Stimulated activated CD8-positive, alpha-beta memory T cell treated with anti-CD3 and anti-CD28 coated beads, Interleukin-12 subunit alpha, Interleukin-12 subunit beta, amount 100 ng/mL, for 1 hour (primary cell): ENCODE measurements around the gene CNRIP1.
"Not testable (repeated sequence)": the region's sequence is repeated elsewhere in the genome, so short reads cannot be mapped to it uniquely, and the experiment has no call there.

Experiments used
- DNase-seq: peaks from one replicate; pipeline ENCODE4 v3.0.0-alpha.2; 2020; ENCODE audit warnings: low read depth

The CNRIP1 gene, protein sequence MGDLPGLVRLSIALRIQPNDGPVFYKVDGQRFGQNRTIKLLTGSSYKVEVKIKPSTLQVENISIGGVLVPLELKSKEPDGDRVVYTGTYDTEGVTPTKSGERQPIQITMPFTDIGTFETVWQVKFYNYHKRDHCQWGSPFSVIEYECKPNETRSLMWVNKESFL

DNA sequence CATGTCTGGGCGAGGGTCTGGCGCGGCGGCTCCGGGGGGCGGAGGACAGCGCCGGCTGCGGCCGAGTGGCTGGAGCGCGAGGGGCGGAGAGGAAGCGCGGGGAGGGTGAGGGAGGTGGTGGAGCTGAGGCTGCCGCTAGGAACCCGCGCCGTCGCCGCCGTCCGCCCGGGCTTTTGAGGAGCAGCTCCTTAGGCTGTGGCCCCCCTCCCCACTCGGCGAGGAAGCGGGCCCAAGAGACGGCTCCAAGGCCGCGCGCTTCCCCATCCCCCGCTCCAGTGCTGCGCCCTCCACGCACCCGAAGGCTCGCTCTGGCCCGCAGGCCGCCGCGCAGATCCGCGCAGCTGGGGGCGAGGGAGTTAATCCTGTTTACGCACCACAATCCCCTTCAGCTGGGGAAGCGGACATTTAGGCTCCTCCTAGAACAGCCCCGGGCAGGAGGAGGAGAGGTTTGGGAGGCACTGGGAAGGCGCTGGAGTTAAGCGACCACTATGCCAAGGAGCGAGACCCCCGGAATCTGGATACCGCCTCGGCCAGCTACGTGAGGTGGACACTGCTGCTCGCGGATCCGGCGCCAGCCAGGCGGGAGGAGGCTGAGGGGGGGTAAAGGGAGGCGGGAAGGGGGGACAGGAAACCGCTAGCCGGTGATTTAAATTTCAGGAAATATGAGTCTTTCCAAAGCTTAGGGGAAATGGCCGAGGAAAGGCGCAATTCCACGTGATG, at the start of gene CNRIP1:
TSS of gene CNRIP1 (minus strand) at position 552 of the 720 bp plus-strand sequence. CDS start at position 3, 549 bp downstream.
- no peak for DNase-seq

DNA sequence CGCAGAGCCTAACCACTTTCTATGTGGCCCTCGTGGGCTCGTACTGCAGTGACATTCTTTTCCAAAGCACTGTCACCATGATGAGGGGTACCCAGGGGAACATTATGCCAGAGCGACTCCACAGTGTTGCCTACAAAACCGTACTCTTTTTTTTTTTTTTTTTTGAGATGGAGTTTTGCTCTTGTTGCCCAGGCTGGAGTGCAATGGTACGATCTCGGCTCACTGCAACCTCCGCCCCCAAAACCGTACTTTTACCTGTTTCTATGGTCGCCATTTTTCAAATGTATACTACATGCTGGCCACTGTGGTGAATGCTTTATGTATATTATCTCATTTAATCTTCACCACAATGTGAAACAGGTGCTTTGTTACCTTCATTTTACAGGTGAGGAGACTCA, 49.6 kb upstream of the CNRIP1 start:
- no peak for DNase-seq

DNA sequence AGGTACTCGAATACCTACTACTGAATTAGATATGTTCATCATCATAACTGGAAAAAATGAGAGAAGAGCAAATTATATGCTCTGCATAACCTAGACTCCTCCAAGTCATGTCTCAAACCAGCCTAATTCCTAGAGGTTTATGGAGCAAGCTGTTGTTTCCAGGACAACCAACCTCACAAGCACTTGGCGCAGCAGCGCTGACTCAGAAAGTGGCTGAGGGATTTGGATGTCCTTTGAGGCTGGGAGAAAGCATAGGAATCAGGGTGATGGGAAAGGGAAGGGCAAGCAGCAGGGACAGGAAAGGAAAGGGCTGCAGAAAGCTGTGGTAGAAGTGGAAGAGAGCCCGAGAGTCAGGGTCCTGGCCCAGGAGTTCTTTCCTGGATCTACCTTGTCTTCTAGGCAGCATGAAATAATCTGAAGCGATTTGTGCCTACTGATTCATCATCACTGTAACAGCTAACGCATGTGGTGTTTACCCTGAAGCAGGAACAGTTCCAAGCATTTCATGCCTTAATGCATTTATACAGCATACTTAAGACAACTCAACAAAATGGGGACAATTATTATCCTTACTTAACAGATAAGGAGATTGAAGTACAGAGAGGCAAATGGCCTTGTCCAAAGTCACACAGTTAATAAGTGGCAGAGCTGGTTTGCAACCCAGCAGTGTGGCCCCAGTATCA, 49.0 kb upstream of the CNRIP1 start:
- DNase-seq = no peak

DNA sequence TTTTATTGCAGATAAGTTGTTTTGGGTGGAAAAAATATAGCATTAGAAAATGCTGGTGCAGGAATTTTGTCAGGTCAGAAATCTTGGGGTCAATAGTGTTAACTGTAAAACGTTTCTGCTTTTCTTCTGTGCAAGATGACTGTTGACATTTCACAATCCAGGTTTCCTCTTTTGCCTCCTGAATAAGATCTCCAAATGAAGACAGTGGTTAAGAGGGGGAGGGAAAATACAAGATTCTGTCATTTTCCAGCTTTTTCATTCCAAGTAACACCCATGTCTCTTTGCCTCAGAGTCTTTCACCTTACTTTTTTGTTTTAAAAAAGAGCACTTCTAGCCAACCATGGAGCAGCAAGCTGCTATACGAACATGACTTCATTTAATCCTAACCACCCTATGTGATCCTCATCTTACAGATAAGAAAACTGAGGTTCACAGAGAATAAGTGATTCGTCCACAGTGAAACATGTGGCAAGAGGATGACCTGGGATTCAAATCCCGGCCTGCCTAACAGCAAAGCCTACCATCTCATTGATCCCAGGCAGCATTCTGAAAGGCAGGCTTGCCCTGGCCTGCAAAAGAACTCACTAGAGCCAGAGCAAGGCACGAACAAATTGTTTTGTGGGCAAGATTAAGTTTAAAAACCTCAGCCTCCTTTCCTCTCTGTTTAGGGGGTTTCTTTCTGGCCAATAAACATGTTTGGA, 48.4 kb upstream of the CNRIP1 start:
- DNase-seq = no peak

DNA sequence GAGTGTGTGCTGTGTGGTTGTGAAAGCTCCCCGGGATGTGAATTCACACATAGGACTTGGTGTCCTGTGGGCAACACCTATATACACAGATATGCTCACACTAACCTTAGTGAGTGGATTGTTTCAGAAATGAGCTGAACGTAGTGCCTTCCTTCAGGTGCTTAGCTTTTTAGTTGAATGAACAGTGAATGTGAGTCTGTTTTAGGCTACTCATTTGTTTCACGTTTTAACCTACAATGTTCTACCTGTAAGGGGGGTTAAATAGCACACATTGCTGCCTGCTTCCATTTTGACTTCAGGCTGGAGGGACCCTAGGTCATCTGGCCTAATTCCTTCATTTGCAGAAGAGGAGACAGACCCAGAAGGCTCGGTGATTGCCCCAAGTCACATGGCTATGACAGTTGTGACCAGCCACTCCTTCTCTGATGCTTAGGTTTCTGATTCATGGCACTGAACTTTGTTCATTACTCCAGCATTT, 46.4 kb upstream of the CNRIP1 start:
- no peak for DNase-seq

DNA sequence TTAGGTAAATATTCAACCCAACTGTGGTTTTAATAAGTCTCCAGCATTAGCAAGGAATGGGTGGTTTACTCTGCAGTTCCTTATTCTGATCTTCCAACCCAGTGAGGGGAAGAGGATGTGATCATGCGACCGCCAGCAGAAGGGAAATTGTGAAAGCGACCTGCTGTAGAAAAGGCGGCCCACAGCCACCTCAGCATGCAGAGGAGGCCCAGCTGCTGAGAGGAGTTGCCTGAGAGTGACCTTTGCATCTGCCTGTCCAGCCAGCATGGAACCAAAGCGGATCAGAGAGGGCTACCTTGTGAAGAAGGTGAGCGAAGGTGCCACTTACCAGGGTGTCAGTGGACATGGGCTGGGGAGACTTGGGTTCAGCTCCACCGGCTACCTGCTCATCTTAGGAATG, 45.3 kb upstream of the CNRIP1 start, which contains the start of gene PLEK:
TSS of gene PLEK (plus strand) at position 196 of the 400 bp plus-strand sequence. CDS start at position 266, 70 bp downstream.
- DNase-seq = no peak

DNA sequence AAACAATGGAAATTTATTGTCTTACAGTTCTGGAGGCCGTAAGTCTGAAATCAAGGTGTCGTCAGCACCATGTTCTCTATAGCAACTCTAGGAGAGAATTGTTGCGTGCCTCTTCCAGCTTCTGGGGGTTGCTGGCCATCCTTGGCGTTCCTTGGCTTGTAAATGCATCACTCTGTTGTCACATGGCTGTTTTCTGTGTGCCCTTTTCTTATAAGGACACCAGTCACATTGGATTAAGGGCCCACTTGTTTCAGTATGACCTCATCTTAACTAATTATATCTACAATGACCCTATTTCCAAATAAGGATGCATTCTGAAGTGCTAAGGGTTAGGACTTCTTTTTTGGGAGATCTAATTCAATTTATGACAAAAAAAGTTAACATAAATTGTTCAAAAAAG, 44.0 kb upstream of the CNRIP1 start:
- DNase-seq = no peak

DNA sequence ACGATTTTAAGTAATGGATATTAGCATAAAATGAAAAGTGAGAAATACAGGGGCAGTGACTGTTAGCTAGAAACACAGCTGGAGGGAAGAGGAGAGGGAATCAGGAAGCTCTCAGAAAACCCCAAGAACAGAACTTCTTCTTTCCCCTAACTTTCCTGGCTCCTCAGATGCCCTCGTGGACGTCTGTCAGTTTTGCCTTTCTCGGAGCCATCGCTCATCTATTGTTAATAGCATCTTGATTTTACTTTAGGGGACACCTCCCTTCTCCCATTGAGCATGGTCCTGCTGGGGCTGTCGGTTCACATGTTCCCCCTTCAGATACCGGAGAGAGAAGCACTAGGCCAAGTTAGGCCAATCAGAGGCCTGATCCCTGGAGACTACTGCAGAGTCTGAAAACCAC, 43.0 kb upstream of the CNRIP1 start:
- DNase-seq = no peak

DNA sequence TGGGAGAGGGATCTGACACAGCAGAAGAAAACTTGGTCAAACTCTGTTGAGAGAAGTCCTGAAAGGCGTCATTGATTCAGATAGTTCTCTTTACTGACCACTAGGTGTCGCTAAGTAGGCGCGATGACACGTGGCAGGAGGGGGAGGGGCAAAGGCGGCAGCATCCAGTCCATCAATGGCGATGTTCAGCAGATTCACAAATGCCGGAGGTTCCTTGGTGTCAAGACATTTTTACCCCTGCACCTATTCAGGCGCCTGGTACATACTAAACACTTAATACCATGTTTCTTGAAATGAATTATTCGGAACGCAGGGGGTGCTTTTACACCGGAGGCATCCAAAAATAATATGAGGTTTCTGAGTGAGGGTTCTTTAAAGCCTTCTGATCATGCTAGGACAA, 42.3 kb upstream of the CNRIP1 start:
- peak; percentile 71 for DNase-seq

DNA sequence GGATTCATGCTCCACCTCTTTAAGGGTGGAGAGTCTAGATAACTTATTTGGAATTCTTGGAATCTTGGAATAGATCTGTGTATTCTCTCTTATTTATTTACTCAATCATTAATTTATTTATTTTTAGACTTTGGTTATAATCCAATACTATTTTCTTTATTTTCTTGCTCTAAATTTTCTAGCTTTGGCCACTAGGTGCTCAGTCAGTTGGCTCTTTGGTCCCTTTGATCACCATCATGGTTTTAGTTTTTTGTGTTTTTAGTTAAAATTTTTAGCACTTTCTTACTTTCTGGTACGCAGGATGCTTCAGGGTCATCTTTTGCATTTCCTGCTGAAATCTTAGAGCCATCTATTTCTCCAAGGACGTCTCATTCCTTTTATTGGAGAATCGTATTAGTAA, 40.1 kb upstream of the CNRIP1 start:
- DNase-seq = no peak

DNA sequence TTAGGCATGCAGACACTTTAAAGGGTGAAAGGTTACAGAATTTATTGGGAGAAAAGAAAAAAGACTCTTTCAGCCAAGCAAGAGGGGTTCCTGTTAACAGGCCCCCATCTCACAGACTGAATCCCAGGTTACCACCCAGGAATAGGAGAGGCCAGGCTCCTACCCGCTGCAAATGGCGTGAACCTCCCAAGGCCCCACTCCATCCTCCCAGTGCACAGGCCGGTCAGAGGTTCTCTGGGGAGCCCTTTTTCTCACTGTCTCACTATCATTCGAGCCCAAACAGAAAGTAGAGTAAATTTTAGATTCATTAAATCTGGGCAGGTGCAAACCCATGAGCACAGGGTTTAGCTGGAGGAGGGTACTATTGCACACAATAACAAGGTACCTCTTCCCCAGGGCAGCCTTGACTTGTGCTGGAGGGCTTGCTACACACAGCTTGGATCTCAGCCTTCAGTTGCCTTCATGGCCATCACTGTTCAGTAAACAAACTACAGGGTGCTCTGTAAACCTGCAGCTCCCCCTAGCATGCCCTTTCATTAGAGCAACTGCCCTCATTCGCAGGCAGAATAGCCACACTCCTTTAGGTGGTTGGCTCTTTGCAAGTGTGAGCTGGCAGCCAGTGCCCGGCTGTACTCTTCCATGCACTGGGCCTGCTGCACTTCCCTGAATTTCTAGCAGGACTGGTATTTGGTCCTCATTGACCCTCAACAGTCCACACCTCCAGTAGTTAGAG, 38.0 kb upstream of the CNRIP1 start:
- no peak for DNase-seq

DNA sequence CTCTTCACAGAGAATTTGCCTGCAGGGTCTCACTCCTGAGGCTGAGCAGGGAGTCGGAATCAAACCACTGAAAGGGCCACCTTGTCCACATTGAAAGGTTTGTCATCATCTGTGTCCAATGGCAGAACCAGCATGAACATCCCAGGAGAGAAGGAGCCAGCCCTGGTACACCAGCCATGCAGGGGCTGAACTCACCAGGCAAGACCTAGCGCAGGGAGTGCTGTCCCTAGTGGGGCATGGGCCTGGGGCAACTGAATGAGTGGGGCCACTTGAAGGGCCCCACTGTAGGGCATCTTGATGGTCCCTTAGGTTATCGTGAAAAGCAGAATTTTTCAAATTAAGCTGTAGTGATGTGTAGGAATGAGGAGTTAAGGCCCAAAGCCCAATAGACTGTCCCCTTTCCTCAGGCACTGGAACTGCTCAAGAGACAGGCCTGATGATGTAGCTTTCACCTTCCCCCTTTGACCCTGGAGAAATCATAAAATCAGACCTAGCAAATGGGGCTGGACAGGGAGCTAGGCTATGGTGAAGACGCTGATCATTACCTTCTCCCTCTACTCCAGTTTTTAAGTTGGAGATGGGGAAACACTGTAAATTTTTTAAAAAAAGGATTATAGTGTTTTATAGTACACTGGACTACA, 37.0 kb upstream of the CNRIP1 start:
- DNase-seq = no peak

DNA sequence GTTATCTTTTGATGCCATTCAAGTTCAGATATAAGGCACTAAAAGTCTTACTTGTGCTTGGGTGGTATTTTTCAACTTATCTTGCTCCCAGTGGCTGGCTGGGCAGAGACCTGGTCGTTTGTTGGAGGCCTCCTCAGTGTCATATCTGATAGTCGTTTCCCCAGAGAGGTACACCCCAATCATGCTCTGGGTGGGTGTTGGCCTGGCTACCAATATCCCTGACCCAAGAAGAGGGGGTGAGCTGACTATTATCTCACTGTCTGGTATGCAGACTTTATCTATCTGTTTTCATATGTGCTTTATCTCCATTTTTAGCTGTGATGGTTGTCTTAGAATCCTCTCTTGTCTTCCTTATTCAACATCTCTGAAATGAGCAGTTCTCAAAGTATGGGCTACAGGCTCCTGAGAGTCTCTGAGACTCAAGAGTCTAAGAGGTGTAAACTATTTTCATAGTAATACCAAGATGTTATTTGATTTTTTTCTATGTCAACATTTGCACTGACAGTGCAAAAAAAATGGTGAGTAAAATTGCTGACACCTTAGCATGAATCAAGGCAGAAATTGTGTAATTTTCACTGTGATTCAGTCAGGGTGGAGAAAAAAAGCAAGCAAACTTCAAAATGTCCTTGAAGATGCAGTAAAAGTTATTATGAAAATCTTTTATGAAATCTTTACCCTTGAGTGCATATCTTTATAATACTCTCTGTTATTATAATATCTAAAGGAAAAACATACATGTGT, 33.1 kb upstream of the CNRIP1 start:
- DNase-seq = no peak

DNA sequence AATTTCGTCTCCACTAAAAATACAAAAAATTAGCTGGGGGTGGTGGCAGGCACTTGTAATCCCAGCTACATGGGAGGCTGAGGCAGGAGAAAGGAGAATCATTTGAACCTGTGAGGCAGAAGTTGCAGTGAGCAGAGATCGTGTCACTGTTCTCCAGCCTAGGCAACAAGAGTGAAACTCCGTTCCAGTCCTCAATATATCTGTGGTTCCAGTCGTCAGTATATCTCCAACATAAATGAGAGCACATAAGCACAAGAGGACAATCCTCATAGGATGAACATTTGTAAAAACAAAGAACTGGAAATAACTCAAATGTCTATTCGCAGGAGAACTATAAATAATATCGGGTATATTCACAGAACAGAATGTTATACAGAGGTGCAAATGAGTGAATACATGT, 32.2 kb upstream of the CNRIP1 start:
- DNase-seq = no peak

DNA sequence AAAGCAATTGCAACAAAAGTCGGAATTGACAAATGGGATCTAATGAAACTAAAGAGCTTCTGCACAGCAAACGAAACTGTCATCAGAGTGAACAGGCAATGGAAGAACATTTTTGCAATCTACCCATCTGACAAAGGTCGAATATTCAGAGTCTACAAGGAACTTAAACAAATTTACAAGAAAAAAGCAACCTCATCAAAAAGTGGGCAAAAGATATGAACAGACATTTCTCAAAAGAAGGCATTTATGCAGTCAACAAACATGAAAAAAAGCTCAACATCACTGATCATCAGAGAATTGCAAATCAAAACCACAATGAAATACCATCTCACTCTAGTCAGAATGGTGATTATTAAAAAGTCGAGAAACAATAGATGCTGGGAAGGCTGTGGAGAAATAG, 29.3 kb upstream of the CNRIP1 start:
- DNase-seq = not testable (repeated sequence)

DNA sequence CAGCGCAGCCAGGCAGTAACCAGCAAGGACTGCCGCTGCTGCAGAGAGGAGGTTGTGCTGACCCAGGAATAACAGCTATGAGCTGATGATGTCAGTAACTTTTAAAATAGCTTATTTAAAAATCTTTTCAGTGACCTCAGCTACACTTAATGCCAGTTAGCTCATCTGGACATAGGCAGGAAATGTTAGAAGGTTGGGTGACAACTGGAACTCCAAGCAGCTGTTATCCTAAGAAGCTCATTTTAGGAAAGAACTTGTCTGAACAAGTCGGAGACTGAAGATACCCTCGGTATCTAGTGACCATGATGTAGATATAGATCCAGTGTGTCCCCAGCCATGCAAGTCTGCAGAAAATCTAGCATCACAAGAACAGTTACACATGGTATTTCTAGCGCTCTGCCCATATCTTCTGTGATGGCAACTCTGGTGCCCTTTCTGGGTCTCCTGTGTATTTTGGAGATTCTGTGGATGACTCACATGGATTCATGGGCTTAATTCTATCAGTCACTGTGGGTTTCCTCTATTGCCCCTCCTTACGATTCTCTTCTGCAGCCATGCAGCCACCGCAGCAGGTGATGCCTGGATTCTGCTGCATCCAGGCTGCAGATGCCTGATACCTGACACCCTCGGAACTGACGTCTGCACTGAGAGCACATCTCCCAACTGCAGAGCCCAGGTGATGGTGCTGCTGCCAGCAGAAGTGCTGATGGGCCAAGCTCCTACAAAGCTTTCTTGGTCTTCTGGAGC, 25.6 kb upstream of the CNRIP1 start:
- no peak for DNase-seq

DNA sequence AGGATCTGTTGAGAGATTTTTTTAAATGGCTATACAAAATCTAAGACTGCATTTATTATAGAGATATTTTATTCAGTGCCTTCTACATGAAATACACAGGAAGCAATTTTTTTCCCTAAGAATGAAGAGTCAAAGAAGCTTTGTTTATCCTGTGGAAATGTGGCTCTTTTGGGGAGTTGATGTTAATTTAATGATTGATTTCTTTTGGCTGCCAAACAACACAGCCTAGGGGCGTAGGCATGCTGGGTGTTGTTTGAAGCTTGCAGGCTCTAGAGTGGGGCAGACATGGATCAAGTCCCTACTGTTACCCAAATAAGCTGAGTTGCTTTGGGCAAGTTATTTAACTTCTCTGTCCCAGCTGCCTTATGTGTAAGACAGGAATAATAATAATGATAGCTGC, 24.3 kb upstream of the CNRIP1 start:
- DNase-seq = no peak

DNA sequence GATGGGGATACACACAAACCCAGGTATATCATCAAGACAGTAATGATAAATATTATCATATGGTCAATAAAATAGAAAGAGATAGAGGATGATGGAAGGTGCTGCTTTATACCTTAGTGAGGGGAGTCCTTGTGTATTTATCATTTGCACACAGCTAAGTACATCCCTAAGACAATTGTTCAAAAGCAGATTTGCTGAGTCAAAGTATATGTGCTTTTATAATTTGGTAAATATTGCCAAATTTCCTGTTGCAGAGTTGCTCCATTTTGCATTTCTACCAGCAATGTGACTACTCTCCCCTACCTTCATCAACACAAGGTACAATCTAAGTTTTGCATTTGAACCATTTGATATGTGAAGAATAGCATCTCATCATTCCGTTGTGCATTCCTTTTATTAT, 22.7 kb upstream of the CNRIP1 start:
- no peak for DNase-seq

DNA sequence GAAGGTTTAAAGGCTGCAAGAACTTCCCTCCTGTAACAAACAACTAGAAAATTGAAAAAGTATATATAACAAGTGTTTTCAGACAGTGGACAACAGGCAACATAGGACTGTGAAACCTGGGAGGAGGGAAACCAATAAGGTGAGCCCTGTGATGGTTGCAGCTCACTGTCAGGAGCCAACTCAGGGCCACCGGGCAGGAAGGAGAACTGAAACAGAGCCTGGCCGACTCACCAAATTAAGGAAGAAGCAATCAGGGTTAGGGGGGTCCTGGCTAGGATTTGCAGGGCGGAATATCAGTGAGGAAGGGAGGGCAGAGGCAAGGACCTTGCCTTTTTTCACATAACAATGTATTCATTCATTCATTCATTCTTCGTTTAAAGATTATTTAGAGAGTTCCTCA, 21.8 kb upstream of the CNRIP1 start:
- DNase-seq = no peak

DNA sequence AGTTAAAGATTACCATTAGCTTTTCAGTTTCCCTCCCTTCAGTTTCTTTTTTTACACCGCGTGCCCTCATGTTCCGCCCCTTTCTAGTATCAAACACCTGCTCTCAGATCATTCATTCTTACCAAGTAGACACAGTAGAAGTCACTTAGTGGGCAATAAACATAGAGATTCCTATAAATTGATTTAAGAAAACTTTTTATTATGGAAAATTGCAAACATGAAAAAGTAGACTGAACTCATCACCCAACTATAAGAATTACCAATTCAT, 21.2 kb upstream of the CNRIP1 start:
- no peak for DNase-seq
